DND-41 (cell line): Measurements from ENCODE around the gene RGS12.

Experiments
- EZH2 ChIP-seq: IDR thresholded peaks from 3 replicates; pipeline ENCODE4 v1.6.1; 2012; ENCODE audit warnings: borderline replicate concordance, low read depth, mild to moderate bottlenecking, moderate library complexity, low read length, inconsistent platforms; ENCODE audit not compliant: severe bottlenecking
- TF ChIP-seq, protein P1 (sequence below): IDR thresholded peaks from 2 replicates; pipeline ENCODE4 v1.5.1; 2012; ENCODE audit warnings: borderline replicate concordance, low read length, moderate library complexity, mild to moderate bottlenecking; ENCODE audit not compliant: poor library complexity, severe bottlenecking; ENCODE audit errors: extremely low read depth

DNA sequence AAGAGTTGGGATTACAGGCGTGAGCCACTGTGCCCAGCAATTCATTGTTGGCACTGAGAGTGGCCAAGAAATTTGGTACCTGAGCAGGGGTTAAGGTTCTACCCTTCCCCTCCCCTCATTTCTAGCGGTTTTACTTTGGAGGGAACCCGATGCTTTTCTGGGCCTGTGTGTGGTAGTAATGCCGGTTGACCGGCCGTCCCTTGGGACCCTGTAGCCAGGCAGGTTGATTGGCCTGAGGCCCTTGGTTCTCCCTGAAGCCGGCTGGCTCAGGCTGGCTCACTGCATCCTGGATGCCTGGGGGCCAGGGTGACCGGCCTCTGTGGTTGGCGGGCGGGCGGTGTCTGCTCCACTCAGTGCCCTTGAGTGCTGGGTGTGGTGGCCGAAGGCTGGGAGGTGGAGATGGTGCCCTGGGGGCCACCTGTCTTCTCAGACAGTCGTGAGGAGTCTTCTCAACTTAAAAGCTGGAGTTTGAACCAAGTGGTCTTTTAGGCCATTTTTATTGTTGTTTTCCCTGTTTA, 45.6 kb downstream of the RGS12 start:
- TF ChIP-seq, protein P1, sequence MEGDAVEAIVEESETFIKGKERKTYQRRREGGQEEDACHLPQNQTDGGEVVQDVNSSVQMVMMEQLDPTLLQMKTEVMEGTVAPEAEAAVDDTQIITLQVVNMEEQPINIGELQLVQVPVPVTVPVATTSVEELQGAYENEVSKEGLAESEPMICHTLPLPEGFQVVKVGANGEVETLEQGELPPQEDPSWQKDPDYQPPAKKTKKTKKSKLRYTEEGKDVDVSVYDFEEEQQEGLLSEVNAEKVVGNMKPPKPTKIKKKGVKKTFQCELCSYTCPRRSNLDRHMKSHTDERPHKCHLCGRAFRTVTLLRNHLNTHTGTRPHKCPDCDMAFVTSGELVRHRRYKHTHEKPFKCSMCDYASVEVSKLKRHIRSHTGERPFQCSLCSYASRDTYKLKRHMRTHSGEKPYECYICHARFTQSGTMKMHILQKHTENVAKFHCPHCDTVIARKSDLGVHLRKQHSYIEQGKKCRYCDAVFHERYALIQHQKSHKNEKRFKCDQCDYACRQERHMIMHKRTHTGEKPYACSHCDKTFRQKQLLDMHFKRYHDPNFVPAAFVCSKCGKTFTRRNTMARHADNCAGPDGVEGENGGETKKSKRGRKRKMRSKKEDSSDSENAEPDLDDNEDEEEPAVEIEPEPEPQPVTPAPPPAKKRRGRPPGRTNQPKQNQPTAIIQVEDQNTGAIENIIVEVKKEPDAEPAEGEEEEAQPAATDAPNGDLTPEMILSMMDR: no peak
- TF ChIP-seq EZH2: no peak
